ENCODE data around the gene ADCY4. TPM values are rescaled to one million over a fixed set of nuclear protein-coding genes. Genes with fewer than 3 reads are reported as not detected.

ADCY4 gene
- total and polyA plus RNA-seq, 2 donors (not counting 3 experiments of a cell fraction or from before 2014, with no cell fraction given) = 81.6 to 84.0 TPM

DNA sequence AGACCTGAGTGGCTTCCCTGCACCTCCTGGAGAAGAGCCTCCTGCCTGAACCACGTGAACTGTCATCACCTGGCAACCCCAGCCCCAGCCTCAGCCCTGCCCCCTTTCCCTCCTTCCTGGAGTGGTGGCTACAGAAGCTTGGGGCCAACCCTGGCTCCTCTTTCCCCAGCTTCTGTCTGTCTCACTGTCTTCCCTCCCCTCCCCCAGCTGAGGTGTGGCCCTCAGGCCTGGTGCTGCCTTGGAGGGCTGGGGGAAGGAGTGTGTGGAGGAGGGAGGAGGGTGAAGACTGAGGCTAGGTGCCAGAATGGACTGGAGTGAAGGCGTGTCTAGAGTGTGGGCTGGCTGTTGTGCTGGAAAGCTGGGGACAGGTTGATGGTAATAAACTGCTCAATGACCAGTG lies 42.8 kb upstream of the ADCY4 start:
- Histone ChIP-seq H3K9me3 (replicated peaks; ENCODE audit: control insufficient read depth, insufficient read depth, low read length) (no peaks in the 10 kb centered on the region), H3K27ac (ENCODE audit: insufficient read depth, low read depth, low read length) (no peak overlapping the region), H3K4me2 (ENCODE audit: insufficient read depth, low read length) (no peak overlapping the region), H3K4me3 (replicated peaks in 1 of 3; ENCODE audit: insufficient read depth in 1 of 3, low read depth in 1 of 3, low read length in 3 of 3) (no peak overlapping the region), H3K9ac (replicated peaks; ENCODE audit: extremely low read depth, insufficient read depth, low read length) (no peak overlapping the region), H3K4me1 (ENCODE audit: control insufficient read depth, extremely low read depth, insufficient read depth, low read length) (no peaks in the 10 kb centered on the region), H2AFZ (ENCODE audit: low read depth, low read length) (no peak overlapping the region), H3K36me3 (ENCODE audit: control insufficient read depth in 2 of 2, extremely low read depth in 1 of 2, insufficient read depth in 2 of 2, low read length in 2 of 2) (peaks cover 10 to 52% of the 10 kb centered on the region in 2 experiments), H4K20me1 (replicated peaks; ENCODE audit: control insufficient read depth, extremely low read depth, insufficient read depth, low read length) (no peaks in the 10 kb centered on the region), H3K27me3 (ENCODE audit: control insufficient read depth in 2 of 2, insufficient read depth in 2 of 2, low read length in 2 of 2) (no peaks in the 10 kb centered on the region), H3K79me2 (ENCODE audit: control insufficient read depth, insufficient read depth, low read length) (no peaks in the 10 kb centered on the region), H3K9me1 (replicated peaks; ENCODE audit: control insufficient read depth, extremely low read depth, insufficient read depth, low read length) (no peaks in the 10 kb centered on the region)
- dilution Hi-C loops (cut with MboI; ENCODE audit: extremely low pct_ligation_motif_present, low sequenced_read_pairs) = no loop called here
- no TSS peak for BruUV-seq (replicated peaks)
- no peak for DNase-seq (ENCODE audit: low read depth, low spot score)
- FAIRE-seq = no peak
- ChIA-PET CTCF (interaction anchor here (1.1 to 1.8 kb wide), 4 partner anchors 12 to 54 kb away, joined by 3 to 8 read pairs (median 4); no protein-coding TSS in a partner anchor), POLR2A (no interaction called here)
- TF ChIP-seq, protein P1, sequence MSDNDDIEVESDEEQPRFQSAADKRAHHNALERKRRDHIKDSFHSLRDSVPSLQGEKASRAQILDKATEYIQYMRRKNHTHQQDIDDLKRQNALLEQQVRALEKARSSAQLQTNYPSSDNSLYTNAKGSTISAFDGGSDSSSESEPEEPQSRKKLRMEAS (IDR thresholded peaks at IDR 0.05; ENCODE audit: insufficient read depth, insufficient read length) = no peak
- TF ChIP-seq JUN (IDR thresholded peaks at IDR 0.05; ENCODE audit: borderline replicate concordance, insufficient read depth, insufficient read length, low read depth) (no peak), MYC (IDR thresholded peaks at IDR 0.05; ENCODE audit: low read depth, low read length) (no peak), EZH2 (IDR thresholded peaks at IDR 0.05; ENCODE audit: borderline replicate concordance, low read depth, low read length, severe bottlenecking) (no peak), FOS (IDR thresholded peaks at IDR 0.05; ENCODE audit: borderline replicate concordance, insufficient read depth, low read length) (no peak), POLR2AphosphoS5 (IDR thresholded peaks at IDR 0.05; ENCODE audit: insufficient read depth, low read depth, low read length) (no peak), POLR2A (IDR thresholded peaks at IDR 0.05; ENCODE audit: low read depth, low read length) (no peak), GATA2 (IDR thresholded peaks at IDR 0.05; ENCODE audit: insufficient read depth, insufficient read length, low read depth, low read length) (no peak)
- TF ChIP-seq, protein P2, sequence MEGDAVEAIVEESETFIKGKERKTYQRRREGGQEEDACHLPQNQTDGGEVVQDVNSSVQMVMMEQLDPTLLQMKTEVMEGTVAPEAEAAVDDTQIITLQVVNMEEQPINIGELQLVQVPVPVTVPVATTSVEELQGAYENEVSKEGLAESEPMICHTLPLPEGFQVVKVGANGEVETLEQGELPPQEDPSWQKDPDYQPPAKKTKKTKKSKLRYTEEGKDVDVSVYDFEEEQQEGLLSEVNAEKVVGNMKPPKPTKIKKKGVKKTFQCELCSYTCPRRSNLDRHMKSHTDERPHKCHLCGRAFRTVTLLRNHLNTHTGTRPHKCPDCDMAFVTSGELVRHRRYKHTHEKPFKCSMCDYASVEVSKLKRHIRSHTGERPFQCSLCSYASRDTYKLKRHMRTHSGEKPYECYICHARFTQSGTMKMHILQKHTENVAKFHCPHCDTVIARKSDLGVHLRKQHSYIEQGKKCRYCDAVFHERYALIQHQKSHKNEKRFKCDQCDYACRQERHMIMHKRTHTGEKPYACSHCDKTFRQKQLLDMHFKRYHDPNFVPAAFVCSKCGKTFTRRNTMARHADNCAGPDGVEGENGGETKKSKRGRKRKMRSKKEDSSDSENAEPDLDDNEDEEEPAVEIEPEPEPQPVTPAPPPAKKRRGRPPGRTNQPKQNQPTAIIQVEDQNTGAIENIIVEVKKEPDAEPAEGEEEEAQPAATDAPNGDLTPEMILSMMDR (IDR thresholded peaks at IDR 0.05; ENCODE audit: extremely low read depth in 1 of 2, insufficient read depth in 1 of 2, low read depth in 1 of 2, low read length in 2 of 2) = no peak
- intact Hi-C loops (cut with micrococcal nuclease) = no loop called here
